ENCODE measurements around the gene FUOM.

DNA sequence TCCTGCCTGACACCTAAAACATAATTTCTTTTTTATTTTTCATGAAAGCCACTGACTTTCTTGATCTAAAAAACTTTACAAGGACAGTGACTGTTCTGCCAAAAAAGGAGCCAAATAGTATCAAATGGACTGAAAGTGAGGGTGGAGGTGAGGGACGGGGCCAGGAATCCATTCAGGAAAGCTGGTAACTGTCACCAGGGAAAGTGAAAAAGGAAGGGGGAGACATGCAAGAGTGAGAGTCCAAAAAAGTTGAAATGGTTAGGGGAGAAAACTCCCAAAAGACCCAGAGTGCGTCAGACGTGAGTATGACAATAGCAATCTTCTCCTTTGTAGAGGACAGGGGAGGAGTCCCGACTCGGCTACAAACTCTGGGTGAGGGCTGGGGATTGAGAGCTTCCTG is 13.6 kb downstream of the FUOM start:
- TF ChIP-seq CTCF (IDR thresholded peaks at IDR 0.05) (no peak), POLR2AphosphoS5 (IDR thresholded peaks at IDR 0.05) (no peak), EP300 (IDR thresholded peaks at IDR 0.05) (no peak), POLR2A (IDR thresholded peaks at IDR 0.05) (no peak)

Data from upper lobe of left lung (tissue), 4 donors.